A549 (cell line): ENCODE measurements around the gene AK3.

ENCODE experiments used
- BCL3 ChIP-seq: fragments of >200 bp; sonication (Bioruptor Twin); formaldehyde crosslinking; IDR thresholded peaks from 3 replicates; pipeline ENCODE4 v1.6.1; 2016
- CHD4 ChIP-seq: fragments of 200-600 bp; sonication (generic); IDR thresholded peaks from 2 replicates; pipeline ENCODE4 v1.6.1; 2016; ENCODE audit warnings: antibody characterized with exemption, mild to moderate bottlenecking, borderline replicate concordance
- CTCF ChIP-seq: fragments of >200 bp; sonication (Bioruptor Twin); formaldehyde crosslinking; IDR thresholded peaks from 3 replicates; pipeline ENCODE4 v1.5.1; 2016
- EP300 ChIP-seq, 2 experiments: fragments of >200 bp; sonication (Bioruptor Twin); formaldehyde crosslinking; IDR thresholded peaks; 2 replicates in 1 of 2; 3 replicates in 1 of 2; pipeline ENCODE4 v1.6.1; 2016 to 2017
- JUNB ChIP-seq: fragments of >200 bp; sonication (Bioruptor Twin); formaldehyde crosslinking; IDR thresholded peaks from 2 replicates; pipeline ENCODE4 v1.6.1; 2016
- MAX ChIP-seq: IDR thresholded peaks from 2 replicates; pipeline ENCODE4 v1.6.1; 2012
- NFE2L2 ChIP-seq: fragments of 150-350 bp; conservative IDR thresholded peaks from 2 replicates; pipeline ENCODE4 v1.6.1; 2014; ENCODE audit warnings: low read length
- NPAS2 ChIP-seq: fragments of 250-450 bp; sonication (Bioruptor Pico); IDR thresholded peaks from 2 replicates; pipeline ENCODE4 v1.8.0; 2022; ENCODE audit warnings: mild to moderate bottlenecking, moderate library complexity, borderline replicate concordance
- POLR2A ChIP-seq: IDR thresholded peaks from 2 replicates; pipeline ENCODE4 v1.6.1; 2012; ENCODE audit warnings: mild to moderate bottlenecking, low read length
- POLR2AphosphoS2 ChIP-seq: conservative IDR thresholded peaks from 2 replicates; pipeline ENCODE4 v1.6.1; 2012; ENCODE audit warnings: low read length, improper control_type of control experiment, inconsistent platforms
- RARB ChIP-seq: fragments of 250-450 bp; sonication (Bioruptor Pico); IDR thresholded peaks from 2 replicates; pipeline ENCODE4 v1.8.0; 2021; ENCODE audit warnings: mild to moderate bottlenecking, moderate library complexity

DNA sequence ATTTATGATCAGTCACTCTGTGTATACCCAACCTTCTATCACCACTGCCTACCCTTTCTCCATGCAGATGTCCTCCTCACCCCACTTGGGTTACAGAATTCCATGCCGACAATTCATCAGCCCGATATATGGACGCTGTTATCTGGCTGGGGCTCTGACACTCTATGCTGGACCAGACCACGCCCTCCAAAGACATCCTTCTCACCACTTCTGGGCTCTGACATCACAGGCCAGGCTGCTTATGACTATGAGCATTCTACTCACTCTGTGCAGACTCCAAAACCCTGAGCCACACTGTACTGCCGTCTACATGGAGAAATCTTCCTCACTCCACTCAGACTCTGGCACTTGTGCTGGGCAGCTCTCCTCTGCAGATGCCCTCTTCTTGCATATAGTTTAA, 7.6 kb upstream of the AK3 start:
- TF ChIP-seq CTCF, result no peak
- no peak for TF ChIP-seq RARB
- TF ChIP-seq POLR2A, result no peak
- no peak for TF ChIP-seq EP300 (IDR thresholded peaks at IDR 0.05)
- no peak for TF ChIP-seq NFE2L2
- no peak for TF ChIP-seq JUNB
- no peak for TF ChIP-seq CHD4
- no peak for TF ChIP-seq BCL3
- no peak for TF ChIP-seq MAX
- TF ChIP-seq POLR2AphosphoS2, result no peak
- no peak for TF ChIP-seq NPAS2
